Upper lobe of right lung (tissue), 1 donor: Measurements from ENCODE around the gene STIMATE. TPM values are rescaled to one million over a fixed set of nuclear protein-coding genes. Genes with fewer than 3 reads are reported as not detected.

Experiments
- ATAC-seq: fragments of 200-7000 bp; cut with Tn5 transposase; one replicate; pipeline ENCODE4 v1.9.1; 2020; ENCODE audit warnings: mild to moderate bottlenecking, moderate library complexity
- DNase-seq: peaks from one replicate; pipeline ENCODE4 v3.0.0-alpha.2; 2020
- H3K27ac ChIP-seq: fragments of 200-600 bp; one replicate; pipeline ENCODE4 v1.8.0; 2022
- H3K27me3 ChIP-seq: fragments of 200-600 bp; one replicate; pipeline ENCODE4 v1.8.0; 2022; ENCODE audit warnings: mild to moderate bottlenecking
- H3K36me3 ChIP-seq: fragments of 200-600 bp; one replicate; pipeline ENCODE4 v1.8.0; 2022
- H3K4me1 ChIP-seq: fragments of 200-600 bp; one replicate; pipeline ENCODE4 v1.8.0; 2022
- H3K4me3 ChIP-seq: fragments of 200-600 bp; one replicate; pipeline ENCODE4 v1.8.0; 2022; ENCODE audit warnings: mild to moderate bottlenecking
- H3K9me3 ChIP-seq: fragments of 200-600 bp; one replicate; pipeline ENCODE4 v1.8.0; 2022
- intact Hi-C: fragments of 100-400 bp; cut with DNase I; formaldehyde crosslinking; loops from one replicate; pipeline ENCODE4 v1.11.0; 2022
- total RNA-seq: library from RNA; stranded (reverse); fragmentation: NEBNext Ultra II Directional; extraction: Animal tissue kit (Norgen Biotek cat#: 25700); gene quantifications from one replicate; pipeline ENCODE4 v1.2.1, GENCODE V29; 2021
- TF ChIP-seq, protein P1 (sequence below): fragments of 200-600 bp; IDR thresholded peaks from one replicate; pipeline ENCODE4 v1.8.0; 2022; ENCODE audit warnings: antibody characterized with exemption
- donor health status: DM: no; HTN: yes; CAD: no; lungs with severe emphysema.

Gene STIMATE
- total RNA-seq, 1 donor from 2014 or later: 34.7 TPM

DNA sequence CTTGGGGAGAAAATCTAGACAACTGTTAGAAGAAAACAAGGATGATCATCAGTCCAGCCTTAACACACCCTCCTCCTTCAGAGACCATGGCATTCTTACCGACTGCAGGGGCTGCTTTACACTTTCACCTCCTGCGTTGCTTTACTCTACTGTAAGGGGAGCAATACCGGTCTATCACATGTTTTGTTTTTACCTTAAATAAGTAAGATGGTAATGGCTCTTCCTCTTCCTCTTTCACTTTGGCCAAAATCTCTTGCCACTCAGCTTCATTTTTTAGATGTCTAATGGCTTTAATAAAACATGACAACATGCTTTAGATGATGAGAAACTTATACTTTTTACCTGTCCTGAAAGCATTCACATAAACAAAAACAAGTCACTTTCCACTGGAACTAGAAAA lies 33.4 kb upstream of the STIMATE start:
- H3K9me3 ChIP-seq: no peaks in the 10 kb centered on the region
- H3K27ac ChIP-seq: no peak overlapping the region
- ATAC-seq (no peak), DNase-seq (no peak)
- TF ChIP-seq, protein P1, sequence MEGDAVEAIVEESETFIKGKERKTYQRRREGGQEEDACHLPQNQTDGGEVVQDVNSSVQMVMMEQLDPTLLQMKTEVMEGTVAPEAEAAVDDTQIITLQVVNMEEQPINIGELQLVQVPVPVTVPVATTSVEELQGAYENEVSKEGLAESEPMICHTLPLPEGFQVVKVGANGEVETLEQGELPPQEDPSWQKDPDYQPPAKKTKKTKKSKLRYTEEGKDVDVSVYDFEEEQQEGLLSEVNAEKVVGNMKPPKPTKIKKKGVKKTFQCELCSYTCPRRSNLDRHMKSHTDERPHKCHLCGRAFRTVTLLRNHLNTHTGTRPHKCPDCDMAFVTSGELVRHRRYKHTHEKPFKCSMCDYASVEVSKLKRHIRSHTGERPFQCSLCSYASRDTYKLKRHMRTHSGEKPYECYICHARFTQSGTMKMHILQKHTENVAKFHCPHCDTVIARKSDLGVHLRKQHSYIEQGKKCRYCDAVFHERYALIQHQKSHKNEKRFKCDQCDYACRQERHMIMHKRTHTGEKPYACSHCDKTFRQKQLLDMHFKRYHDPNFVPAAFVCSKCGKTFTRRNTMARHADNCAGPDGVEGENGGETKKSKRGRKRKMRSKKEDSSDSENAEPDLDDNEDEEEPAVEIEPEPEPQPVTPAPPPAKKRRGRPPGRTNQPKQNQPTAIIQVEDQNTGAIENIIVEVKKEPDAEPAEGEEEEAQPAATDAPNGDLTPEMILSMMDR: no peak
- no peaks in the 10 kb centered on the region for H3K27me3 ChIP-seq
- H3K36me3 ChIP-seq: peaks cover 5% of the 10 kb centered on the region
- intact Hi-C loops: no loop called here
- H3K4me3 ChIP-seq: no peak overlapping the region
- peaks cover 3% of the 10 kb centered on the region for H3K4me1 ChIP-seq

DNA sequence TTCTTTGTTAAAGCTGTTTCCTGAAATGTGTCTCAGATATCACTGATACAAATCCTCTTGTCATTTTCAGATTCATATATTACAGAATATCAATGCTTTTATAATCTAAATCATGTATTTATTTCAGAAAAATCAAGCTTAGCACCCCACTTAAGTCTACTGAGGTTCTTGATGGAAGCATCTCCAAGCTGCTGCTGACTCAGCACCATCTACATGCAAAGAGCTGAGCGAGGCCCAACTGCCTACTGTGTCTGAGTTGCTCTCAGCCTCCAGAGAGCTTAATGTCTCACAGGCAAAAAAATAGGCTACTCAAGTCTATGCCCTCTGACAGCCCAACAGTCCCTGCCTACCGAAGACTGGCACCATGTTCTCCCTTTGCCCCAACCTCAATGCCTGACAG lies 29.2 kb upstream of the STIMATE start:
- intact Hi-C loops: no loop called here
- H3K4me1 ChIP-seq: no peaks in the 10 kb centered on the region
- no peak overlapping the region for H3K4me3 ChIP-seq
- H3K9me3 ChIP-seq: no peaks in the 10 kb centered on the region
- ATAC-seq (no peak), DNase-seq (no peak)
- H3K36me3 ChIP-seq: peaks cover 5% of the 10 kb centered on the region
- no peaks in the 10 kb centered on the region for H3K27me3 ChIP-seq
- TF ChIP-seq, protein P1: no peak
- no peak overlapping the region for H3K27ac ChIP-seq

DNA sequence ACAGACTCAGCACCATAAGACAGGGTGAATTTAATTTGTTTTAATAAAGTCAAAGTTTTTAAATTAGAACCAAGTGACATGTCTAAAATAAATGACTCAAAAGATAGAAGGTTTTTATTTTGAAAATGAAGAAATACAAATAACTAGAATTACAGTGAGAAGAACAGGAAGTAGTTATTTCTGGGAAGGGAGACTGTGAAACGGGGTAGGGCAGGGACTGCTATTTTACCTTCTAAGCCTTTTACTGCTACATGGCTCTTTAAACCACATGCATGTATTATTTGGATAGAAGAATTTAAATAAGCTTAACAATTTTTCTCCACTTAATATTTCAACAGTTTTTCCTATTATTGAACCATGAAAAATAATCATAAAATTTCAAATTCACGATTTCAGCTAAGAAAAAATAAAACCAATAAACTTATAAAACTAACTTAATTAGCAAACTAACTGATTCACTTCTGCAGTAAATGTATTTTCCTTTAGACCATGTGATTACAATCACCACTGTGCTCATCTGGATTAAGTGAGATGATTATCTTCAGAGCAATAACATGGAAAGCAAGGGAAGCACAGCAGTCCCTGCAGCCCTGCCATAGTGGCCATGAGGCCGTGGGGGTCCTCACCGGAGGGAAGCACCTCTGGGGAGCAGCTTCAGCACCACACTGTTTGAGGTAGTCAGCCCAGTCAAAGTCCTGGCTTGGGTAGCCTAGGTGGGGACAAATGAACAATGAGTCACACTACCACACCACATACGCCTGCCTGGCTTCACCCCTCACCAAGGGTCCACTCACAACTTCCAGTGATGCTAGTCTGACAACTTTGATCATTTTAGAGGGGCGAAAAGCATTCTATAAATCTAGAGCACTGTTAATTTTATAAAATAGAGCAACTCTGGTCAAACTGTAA lies 28.3 kb upstream of the STIMATE start:
- Histone ChIP-seq H3K27ac (no peak overlapping the region), H3K27me3 (no peaks in the 10 kb centered on the region), H3K36me3 (peaks cover 5% of the 10 kb centered on the region), H3K4me1 (no peaks in the 10 kb centered on the region), H3K9me3 (no peaks in the 10 kb centered on the region), H3K4me3 (no peak overlapping the region)
- ATAC-seq (no peak), DNase-seq (no peak)
- TF ChIP-seq, protein P1: no peak
- intact Hi-C loops: no loop called here

DNA sequence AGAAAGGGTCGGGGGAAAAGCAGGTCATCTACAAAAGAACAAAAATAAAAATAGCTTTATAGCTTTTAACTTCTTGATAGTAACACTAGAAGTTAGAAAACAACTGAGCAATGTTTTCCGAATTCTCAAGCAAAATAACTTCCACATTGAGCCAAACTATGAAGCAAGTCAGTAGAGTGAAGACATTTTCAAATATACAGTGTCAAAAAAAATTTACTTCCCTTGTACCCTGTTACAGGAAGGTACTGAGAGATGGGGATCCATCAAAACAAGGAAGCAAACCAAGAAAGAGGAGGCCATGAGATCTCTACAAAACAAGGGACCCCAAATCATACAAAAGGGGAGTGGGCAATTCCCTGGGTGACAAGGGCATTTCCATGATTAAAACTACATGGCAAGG lies 26.6 kb upstream of the STIMATE start:
- H3K27ac ChIP-seq: no peak overlapping the region

DNA sequence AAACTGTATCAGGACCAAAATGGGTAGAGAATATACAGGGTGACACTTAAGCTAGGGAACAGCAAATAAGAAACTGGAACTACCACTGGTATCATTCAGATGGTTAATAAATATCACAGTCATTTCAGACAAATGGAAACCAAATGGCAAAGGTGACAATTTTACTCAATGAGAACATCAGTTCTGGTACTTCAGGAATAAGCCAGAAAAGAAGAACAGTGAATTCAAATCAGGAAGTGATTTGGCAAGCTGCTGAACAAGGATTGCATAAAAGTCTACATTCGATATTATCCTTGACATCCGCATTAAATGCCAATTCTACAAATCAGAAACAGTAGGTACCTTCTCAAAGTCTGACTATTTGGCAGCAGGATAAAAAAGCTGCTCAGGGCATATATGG lies 23.5 kb upstream of the STIMATE start:
- Histone ChIP-seq H3K9me3 (no peaks in the 10 kb centered on the region), H3K4me3 (no peak overlapping the region), H3K27ac (no peak overlapping the region), H3K4me1 (no peaks in the 10 kb centered on the region), H3K36me3 (peaks cover 26% of the 10 kb centered on the region), H3K27me3 (no peaks in the 10 kb centered on the region)
- intact Hi-C loops: no loop called here
- ATAC-seq (peak; percentile 36), DNase-seq (no peak)
- TF ChIP-seq, protein P1: no peak

More for the DNA sequence above, 26.6 kb upstream of the STIMATE start:
- Histone ChIP-seq H3K9me3 (no peaks in the 10 kb centered on the region), H3K4me3 (no peak overlapping the region), H3K4me1 (no peaks in the 10 kb centered on the region), H3K36me3 (peaks cover 19% of the 10 kb centered on the region), H3K27me3 (no peaks in the 10 kb centered on the region)
- TF ChIP-seq, protein P1: no peak
- no peak for DNase-seq
- peak; percentile 68 for ATAC-seq
- intact Hi-C loops: no loop called here
